Gastroesophageal sphincter (tissue), 3 donors: ENCODE data around the gene SLC6A13.

Source experiments
- CTCF ChIP-seq, 4 experiments: fragments of 200-600 bp in 2 of 4; fragments of 450-650 bp in 2 of 4; sonication (generic) in 1 of 4; IDR thresholded peaks; one replicate each; pipeline ENCODE4 v1.5.1; 2017 to 2019; ENCODE audit warnings: antibody characterized with exemption in 4 of 4, mild to moderate bottlenecking in 2 of 4, moderate library complexity in 2 of 4
- POLR2A ChIP-seq, 2 donors: fragments of 450-650 bp; IDR thresholded peaks; one replicate each; pipeline ENCODE4 v1.6.1; 2017; ENCODE audit warnings: antibody characterized with exemption in 2 of 2, mild to moderate bottlenecking in 2 of 2, moderate library complexity in 1 of 2

GRCh38 chr12:256958-257357 lies 5.7 kb downstream of the SLC6A13 start:
- TF ChIP-seq POLR2A (IDR thresholded peaks at IDR 0.05) (no peak), CTCF (IDR thresholded peaks at IDR 0.05) (no peak)
